ENCODE data around the gene NSL1.

- TF ChIP-seq, protein P1, sequence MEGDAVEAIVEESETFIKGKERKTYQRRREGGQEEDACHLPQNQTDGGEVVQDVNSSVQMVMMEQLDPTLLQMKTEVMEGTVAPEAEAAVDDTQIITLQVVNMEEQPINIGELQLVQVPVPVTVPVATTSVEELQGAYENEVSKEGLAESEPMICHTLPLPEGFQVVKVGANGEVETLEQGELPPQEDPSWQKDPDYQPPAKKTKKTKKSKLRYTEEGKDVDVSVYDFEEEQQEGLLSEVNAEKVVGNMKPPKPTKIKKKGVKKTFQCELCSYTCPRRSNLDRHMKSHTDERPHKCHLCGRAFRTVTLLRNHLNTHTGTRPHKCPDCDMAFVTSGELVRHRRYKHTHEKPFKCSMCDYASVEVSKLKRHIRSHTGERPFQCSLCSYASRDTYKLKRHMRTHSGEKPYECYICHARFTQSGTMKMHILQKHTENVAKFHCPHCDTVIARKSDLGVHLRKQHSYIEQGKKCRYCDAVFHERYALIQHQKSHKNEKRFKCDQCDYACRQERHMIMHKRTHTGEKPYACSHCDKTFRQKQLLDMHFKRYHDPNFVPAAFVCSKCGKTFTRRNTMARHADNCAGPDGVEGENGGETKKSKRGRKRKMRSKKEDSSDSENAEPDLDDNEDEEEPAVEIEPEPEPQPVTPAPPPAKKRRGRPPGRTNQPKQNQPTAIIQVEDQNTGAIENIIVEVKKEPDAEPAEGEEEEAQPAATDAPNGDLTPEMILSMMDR (IDR thresholded peaks at IDR 0.05): no peak
- no peak for TF ChIP-seq EZH2 (IDR thresholded peaks at IDR 0.05; ENCODE audit: borderline replicate concordance, insufficient read depth, low read depth, low read length, poor library complexity, severe bottlenecking)
These were observed 31.4 kb upstream of the NSL1 start for GRCh38 chr1:212822956-212823355.

All from B cell (primary cell).